HEK293T (cell line): ENCODE results near the gene ECM2.

Experiments
- ELF4 ChIP-seq: fragments of 450-650 bp; IDR thresholded peaks from 2 replicates; pipeline ENCODE4 v1.6.1; 2017; ENCODE audit warnings: antibody characterized with exemption
- FOXM1 ChIP-seq: fragments of 450-650 bp; IDR thresholded peaks from 2 replicates; pipeline ENCODE4 v1.6.1; 2017; ENCODE audit warnings: mild to moderate bottlenecking, borderline replicate concordance
- NFRKB ChIP-seq: fragments of 450-650 bp; IDR thresholded peaks from 2 replicates; pipeline ENCODE4 v1.6.1; 2016; ENCODE audit warnings: mild to moderate bottlenecking, moderate library complexity
- TF ChIP-seq, protein P1 (sequence below): fragments of 450-650 bp; IDR thresholded peaks from 2 replicates; pipeline ENCODE4 v1.6.1; 2016

DNA sequence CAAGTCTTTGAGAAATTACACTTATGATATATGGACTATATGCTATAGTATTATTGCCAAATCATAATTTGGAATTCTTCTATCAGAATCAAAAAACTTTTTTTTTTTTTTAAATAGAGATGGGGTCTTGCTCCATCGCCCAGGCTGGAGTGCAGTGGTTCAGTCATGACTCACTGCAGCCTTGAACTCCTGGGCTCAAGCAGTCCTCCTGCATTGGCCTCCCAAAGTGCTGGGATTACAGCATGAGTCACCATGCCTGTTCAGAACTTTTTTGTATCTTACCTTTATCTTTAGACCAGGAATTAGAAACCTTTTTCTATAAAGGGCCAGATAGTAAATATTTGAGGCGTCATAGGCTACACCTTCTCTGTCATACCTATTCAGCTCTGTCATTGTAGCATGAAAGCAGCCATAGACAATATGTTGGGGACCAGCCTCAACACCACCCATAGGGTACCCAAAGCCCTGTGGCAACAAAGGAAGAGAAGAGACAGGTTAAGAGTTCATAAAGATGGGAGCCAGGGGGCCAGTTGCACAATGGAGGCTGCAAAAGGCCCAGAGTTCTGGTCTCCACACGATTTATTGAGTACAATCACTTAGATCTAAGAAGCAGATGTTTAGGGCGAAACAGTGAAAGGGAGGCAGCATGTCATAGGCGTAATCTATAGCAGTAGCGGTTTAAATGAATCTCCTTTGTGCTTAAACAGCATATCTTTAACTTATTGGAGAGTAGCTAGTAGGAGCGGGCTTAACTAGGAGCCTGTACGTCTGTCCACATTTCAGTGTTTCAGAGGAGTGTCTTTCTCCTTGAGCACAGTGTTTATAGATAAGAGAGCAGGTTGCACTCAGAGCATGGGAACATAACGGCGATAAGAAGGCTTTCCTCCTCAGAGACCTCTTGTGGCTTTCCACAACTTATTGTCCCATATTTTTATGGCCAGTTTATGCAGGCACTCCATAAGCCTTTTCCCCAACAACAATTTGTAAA is 12.5 kb downstream of the ECM2 start:
- TF ChIP-seq NFRKB (no peak), FOXM1 (no peak), ELF4 (no peak)
- TF ChIP-seq, protein P1, sequence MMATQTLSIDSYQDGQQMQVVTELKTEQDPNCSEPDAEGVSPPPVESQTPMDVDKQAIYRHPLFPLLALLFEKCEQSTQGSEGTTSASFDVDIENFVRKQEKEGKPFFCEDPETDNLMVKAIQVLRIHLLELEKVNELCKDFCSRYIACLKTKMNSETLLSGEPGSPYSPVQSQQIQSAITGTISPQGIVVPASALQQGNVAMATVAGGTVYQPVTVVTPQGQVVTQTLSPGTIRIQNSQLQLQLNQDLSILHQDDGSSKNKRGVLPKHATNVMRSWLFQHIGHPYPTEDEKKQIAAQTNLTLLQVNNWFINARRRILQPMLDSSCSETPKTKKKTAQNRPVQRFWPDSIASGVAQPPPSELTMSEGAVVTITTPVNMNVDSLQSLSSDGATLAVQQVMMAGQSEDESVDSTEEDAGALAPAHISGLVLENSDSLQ, result no peak
